ENCODE measurements around the gene MAL.

GRCh38 chr2:94982156-94982555, 43.4 kb upstream of the MAL start:
- TF ChIP-seq EZH2 (IDR thresholded peaks at IDR 0.05) (no peak), POLR2AphosphoS5 (IDR thresholded peaks at IDR 0.05; ENCODE audit: borderline replicate concordance, low read depth, low read length) (no peak), FOXP2 (optimal IDR thresholded peaks at IDR 0.05; ENCODE audit: control extremely low read depth, extremely low read length, insufficient read depth) (no peak)
